Tibial artery (tissue), 4 donors: ENCODE results near the gene FAM161B.
"Not testable (repeated sequence)": the region's sequence is repeated elsewhere in the genome, so short reads cannot be mapped to it uniquely, and the experiment has no call there.

ENCODE experiments used
- DNase-seq, 2 donors: peaks; one replicate each; pipeline ENCODE4 v3.0.0-alpha.2; 2019
- H3K27ac ChIP-seq, 2 donors: fragments of 200-600 bp; sonication (generic) in 1 of 2; 1 replicate in 1 of 2; 2 replicates in 1 of 2; pipeline ENCODE4 v1.5.1; 2018 to 2019; ENCODE audit warnings: mild to moderate bottlenecking in 1 of 2
- H3K27me3 ChIP-seq, 2 donors: fragments of 200-600 bp; sonication (generic) in 1 of 2; one replicate each; pipeline versions ENCODE4 v1.5.1 to v1.6.0; 2016 to 2019
- H3K36me3 ChIP-seq, 3 donors: fragments of 200-600 bp; sonication (generic) in 2 of 3; one replicate each; pipeline ENCODE4 v1.5.1; 2016 to 2019; ENCODE audit warnings: mild to moderate bottlenecking in 2 of 3
- H3K4me1 ChIP-seq, 4 donors: fragments of 200-600 bp; sonication (generic) in 2 of 4; 1 replicate in 3 of 4; 2 replicates in 1 of 4; pipeline ENCODE4 v1.5.1; 2016 to 2019
- H3K4me3 ChIP-seq, 2 donors: fragments of 200-600 bp; sonication (generic) in 1 of 2; 1 replicate in 1 of 2; 2 replicates in 1 of 2; pipeline ENCODE4 v1.5.1; 2018 to 2019; ENCODE audit warnings: mild to moderate bottlenecking in 2 of 2
- H3K9me3 ChIP-seq, 3 donors: fragments of 200-600 bp; sonication (generic) in 1 of 3; one replicate each; pipeline ENCODE4 v1.5.1; 2016 to 2019
- CTCF ChIP-seq, 2 experiments: fragments of 200-600 bp in 1 of 2; fragments of 450-650 bp in 1 of 2; IDR thresholded peaks; one replicate each; pipeline ENCODE4 v1.5.1; 2017 to 2019; ENCODE audit warnings: antibody characterized with exemption in 2 of 2, mild to moderate bottlenecking in 1 of 2, moderate library complexity in 1 of 2
- intact Hi-C: fragments of 100-400 bp; cut with DNase I; formaldehyde crosslinking; loops from one replicate; pipeline ENCODE4 v1.15.0; 2023; ENCODE audit warnings: low total_unique reads

FAM161B gene

GRCh38 chr14:73916324-73916723, 33.6 kb downstream of the FAM161B start:
- no peak for DNase-seq
- no peaks in the 10 kb centered on the region for H3K9me3 ChIP-seq
- intact Hi-C loops, result no loop called here
- peaks cover 26 to 89% (median 60%) of the 10 kb centered on the region in 3 donors for H3K36me3 ChIP-seq
- no peak overlapping the region for H3K4me3 ChIP-seq
- H3K27me3 ChIP-seq, result no peaks in the 10 kb centered on the region
- no peak for TF ChIP-seq CTCF (IDR thresholded peaks at IDR 0.05)
- H3K27ac ChIP-seq, result no peak overlapping the region
- H3K4me1 ChIP-seq, result no peaks in the 10 kb centered on the region

GRCh38 chr14:73913256-73913655, 36.6 kb downstream of the FAM161B start:
- Histone ChIP-seq H3K4me1 (no peaks in the 10 kb centered on the region), H3K36me3 (peaks cover 40 to 94% (median 74%) of the 10 kb centered on the region in 3 donors), H3K27ac (no peak overlapping the region), H3K9me3 (no peaks in the 10 kb centered on the region), H3K4me3 (no peak overlapping the region), H3K27me3 (no peaks in the 10 kb centered on the region)
- intact Hi-C loops, result no loop called here
- no peak for DNase-seq
- TF ChIP-seq CTCF (IDR thresholded peaks at IDR 0.05), result no peak

GRCh38 chr14:73909681-73910080, 40.2 kb downstream of the FAM161B start:
- intact Hi-C loops, result no loop called here
- no peak for DNase-seq
- Histone ChIP-seq H3K27ac (no peak overlapping the region), H3K4me1 (no peaks in the 10 kb centered on the region), H3K36me3 (peaks cover 71 to 100% (median 87%) of the 10 kb centered on the region in 3 donors), H3K4me3 (no peak overlapping the region), H3K27me3 (no peaks in the 10 kb centered on the region), H3K9me3 (no peaks in the 10 kb centered on the region)
- no peak for TF ChIP-seq CTCF (IDR thresholded peaks at IDR 0.05)

- Histone ChIP-seq H3K4me1 (no peaks in the 10 kb centered on the region), H3K4me3 (no peak overlapping the region), H3K36me3 (peaks cover 60 to 96% (median 86%) of the 10 kb centered on the region in 3 donors), H3K9me3 (no peaks in the 10 kb centered on the region), H3K27me3 (no peaks in the 10 kb centered on the region), H3K27ac (no peak overlapping the region)
- no peak for DNase-seq
- TF ChIP-seq CTCF (IDR thresholded peaks at IDR 0.05), result no peak
- intact Hi-C loops, result no loop called here
These were observed 46.9 kb downstream of the FAM161B start for GRCh38 chr14:73903028-73903427.

GRCh38 chr14:73896521-73896920, 53.4 kb downstream of the FAM161B start:
- intact Hi-C loops, result no loop called here
- no peak for DNase-seq
- no peak overlapping the region for H3K27ac ChIP-seq
- no peak overlapping the region for H3K4me3 ChIP-seq
- H3K27me3 ChIP-seq, result no peaks in the 10 kb centered on the region
- peaks cover 60 to 85% (median 73%) of the 10 kb centered on the region in 3 donors for H3K36me3 ChIP-seq
- H3K4me1 ChIP-seq, result no peaks in the 10 kb centered on the region
- no peak for TF ChIP-seq CTCF (IDR thresholded peaks at IDR 0.05)
- H3K9me3 ChIP-seq, result no peaks in the 10 kb centered on the region

- Histone ChIP-seq H3K36me3 (peaks cover 60 to 79% (median 70%) of the 10 kb centered on the region in 3 donors), H3K27ac (no peak overlapping the region), H3K9me3 (no peaks in the 10 kb centered on the region), H3K27me3 (no peaks in the 10 kb centered on the region), H3K4me3 (no peak overlapping the region), H3K4me1 (no peaks in the 10 kb centered on the region)
- no peak for DNase-seq
- intact Hi-C loops, result no loop called here
- no peak for TF ChIP-seq CTCF (IDR thresholded peaks at IDR 0.05)
These were observed 54.0 kb downstream of the FAM161B start for GRCh38 chr14:73895939-73896338.

GRCh38 chr14:73894180-73894687, 55.7 kb downstream of the FAM161B start:
- H3K4me1 ChIP-seq, H3K4me3 ChIP-seq, DNase-seq, H3K9me3 ChIP-seq, intact Hi-C loops, H3K27ac ChIP-seq, H3K27me3 ChIP-seq: not testable (repeated sequence)
- H3K36me3 ChIP-seq, result peaks cover 53 to 62% (median 56%) of the 10 kb centered on the region in 3 donors
